Fibroblast of gingiva (primary cell): ENCODE results near the gene PRAMEF5.
"Not testable (repeated sequence)": the region's sequence is repeated elsewhere in the genome, so short reads cannot be mapped to it uniquely, and the experiment has no call there.

ENCODE experiments used
- DNase-seq: peaks from one replicate; pipeline ENCODE4 v3.0.0-alpha.2; 2011; ENCODE audit warnings: low read depth

PRAMEF5 gene

DNA sequence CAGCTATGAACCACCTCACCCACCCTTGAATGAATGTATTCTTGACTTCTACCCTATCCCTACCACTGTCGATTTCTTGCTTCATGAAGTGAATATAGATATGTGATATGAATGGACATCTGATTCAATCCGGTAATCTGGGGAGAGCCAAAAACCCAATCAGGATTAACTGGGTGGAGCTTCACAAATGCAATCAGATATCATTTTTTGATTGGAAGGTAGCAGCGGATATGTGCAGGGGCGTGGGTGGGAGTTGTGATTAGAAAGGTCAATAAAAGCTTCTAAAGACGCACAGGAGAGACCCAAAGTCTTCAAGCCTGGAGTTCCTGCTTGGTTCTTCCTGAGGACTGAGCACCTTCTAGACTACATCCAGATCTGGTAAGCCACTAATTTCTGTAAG lies at the start of gene PRAMEF5:
TSS of gene PRAMEF5 (plus strand) at position 301 of the 400 bp plus-strand sequence. CDS start 5,071 bp downstream, outside the sequence.
- not testable (repeated sequence) for DNase-seq

GRCh38 chr1:13208712-13209111 lies 45.3 kb upstream of the PRAMEF5 start:
- not testable (repeated sequence) for DNase-seq

DNA sequence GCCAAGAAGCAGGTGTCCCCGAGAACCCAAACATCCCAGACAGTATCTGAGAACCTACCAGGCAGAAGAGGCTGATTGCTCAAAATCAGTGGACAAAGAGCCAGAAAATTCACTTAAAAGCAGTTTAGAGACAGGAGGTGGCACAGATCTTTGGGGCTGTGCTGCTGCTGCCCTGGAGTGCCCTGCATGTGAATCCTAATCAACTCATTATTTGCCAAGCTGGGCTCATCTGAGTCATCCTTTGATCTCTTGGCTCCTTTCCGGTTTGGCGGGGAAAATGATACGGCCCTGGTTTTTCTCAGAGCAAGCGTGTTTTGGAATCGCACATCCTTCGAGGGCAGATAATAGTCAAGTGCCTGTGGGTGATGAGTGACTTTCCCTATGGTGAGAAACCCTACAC lies 37.4 kb upstream of the PRAMEF5 start:
- DNase-seq, result not testable (repeated sequence)

DNA sequence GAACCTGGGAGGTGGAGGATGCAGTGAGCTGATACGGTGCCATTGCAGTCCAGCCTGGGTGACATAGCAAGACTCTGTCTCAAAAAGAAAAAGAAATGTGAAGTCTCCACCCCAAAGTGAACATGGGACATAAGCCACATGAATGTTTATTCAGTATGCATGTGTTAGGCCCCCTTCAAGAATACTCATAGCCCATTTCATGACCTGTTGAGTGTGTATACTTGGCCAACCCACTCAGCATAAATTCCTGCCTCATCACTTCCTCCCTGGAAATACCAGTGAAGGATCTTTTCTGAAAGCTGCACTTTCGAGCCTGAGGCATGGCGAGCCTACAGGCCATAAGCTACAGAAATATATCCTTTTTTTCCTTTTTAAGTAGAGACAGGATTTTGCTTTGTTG lies 34.8 kb upstream of the PRAMEF5 start:
- DNase-seq, result not testable (repeated sequence)

DNA sequence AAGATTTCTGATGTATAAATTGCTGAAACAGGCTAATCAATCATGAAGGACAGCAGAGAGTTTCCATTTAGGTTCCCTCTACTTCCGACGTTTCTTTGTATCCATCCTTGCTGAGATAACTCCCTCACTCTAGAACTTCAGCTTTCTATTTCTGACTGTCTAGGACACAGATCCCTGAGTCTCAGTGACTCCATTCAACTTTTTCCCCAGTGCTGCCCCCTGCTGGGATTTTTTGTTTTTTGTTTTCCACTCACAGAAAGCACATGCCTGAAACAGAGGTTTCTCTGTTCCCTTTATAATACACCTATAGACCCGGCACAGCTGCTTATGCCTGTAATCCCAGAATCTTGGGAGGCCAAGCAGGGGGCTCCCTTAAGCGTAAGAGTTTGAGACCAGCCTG lies 31.2 kb upstream of the PRAMEF5 start:
- not testable (repeated sequence) for DNase-seq

GRCh38 chr1:13224480-13225060 lies 29.4 kb upstream of the PRAMEF5 start:
- no peak for DNase-seq

DNA sequence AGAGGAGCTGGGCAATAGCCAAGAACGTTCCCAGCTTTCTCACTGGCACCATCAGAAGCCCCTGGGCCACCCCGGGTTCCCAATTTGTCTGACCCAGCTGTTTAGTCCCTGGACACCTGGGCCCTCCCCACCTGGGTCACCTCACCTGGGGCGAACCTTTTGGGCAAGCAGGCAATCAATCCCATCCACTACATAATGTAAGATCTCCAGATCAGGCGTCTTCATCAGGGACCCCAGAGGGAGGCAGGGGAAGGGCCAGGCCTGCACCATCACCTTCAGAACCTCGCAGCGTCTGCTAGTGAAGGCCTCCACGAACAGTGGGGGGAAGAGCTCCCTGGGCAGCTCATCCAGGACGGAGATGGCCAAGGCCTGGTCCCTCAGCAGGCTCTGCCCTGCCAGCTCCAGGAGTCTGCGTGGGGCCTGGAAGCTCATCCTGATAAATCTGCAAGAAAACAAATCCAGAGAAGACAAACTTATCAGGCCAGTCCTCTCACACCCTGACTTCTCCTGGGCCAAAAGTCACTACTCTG lies 28.3 kb upstream of the PRAMEF5 start, which contains the start of gene PRAMEF18:
TSS of gene PRAMEF18 (minus strand) at position 480 of the 530 bp plus-strand sequence. CDS start at position 432, 48 bp downstream.
- not testable (repeated sequence) for DNase-seq

- not testable (repeated sequence) for DNase-seq
Measured at GRCh38 chr1:13227271-13228055, 26.5 kb upstream of the PRAMEF5 start.

GRCh38 chr1:13228343-13228781 lies 25.6 kb upstream of the PRAMEF5 start:
- no peak for DNase-seq

GRCh38 chr1:13230096-13230495 lies 23.9 kb upstream of the PRAMEF5 start:
- not testable (repeated sequence) for DNase-seq

DNA sequence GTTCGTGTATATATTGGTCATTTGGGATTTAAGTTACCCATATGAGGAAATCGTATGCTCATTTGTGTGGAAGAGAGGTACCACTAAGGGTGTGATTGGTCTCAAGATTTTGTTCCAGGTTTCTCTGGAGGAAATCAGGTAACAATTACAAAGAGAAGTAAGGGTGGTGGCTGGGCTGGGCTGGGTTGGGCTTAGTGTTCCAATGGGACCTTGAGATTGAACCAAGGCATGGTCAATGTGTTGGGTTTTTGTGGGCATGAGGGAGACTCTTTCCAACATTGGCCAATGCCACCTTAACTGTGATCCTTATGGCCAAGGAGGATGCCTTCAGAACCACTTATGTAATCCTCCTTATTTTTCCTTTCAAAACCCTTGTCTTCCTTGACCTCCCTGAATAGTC lies 23.4 kb upstream of the PRAMEF5 start:
- DNase-seq, result not testable (repeated sequence)

- not testable (repeated sequence) for DNase-seq
Measured at GRCh38 chr1:13231061-13231750, 22.8 kb upstream of the PRAMEF5 start.

- DNase-seq, result not testable (repeated sequence)
Measured at GRCh38 chr1:13232056-13232455, 21.9 kb upstream of the PRAMEF5 start.

- DNase-seq, result not testable (repeated sequence)
Measured at GRCh38 chr1:13234057-13234456, 19.9 kb upstream of the PRAMEF5 start.

GRCh38 chr1:13237572-13237971 lies 16.4 kb upstream of the PRAMEF5 start:
- DNase-seq, result not testable (repeated sequence)

DNA sequence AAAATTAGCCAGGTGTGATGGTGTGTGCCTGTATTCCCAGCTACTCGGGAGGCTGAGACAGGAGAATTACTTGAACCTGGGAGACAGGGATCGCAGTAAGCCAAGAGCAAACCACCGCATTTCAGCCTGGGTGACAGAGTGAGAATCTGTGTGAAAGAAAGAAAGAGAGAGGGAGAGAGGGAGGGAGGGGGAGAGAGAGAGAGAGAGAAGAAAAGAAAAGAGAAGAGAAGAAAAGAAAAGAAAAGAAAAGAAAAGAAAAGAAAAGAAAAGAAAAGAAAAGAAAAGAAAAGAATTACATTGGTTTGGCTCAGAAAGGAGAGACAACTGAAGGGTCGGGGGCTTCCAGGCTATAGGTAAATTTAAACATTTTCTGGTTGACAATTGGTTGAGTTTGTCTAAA lies 14.4 kb upstream of the PRAMEF5 start:
- not testable (repeated sequence) for DNase-seq

DNA sequence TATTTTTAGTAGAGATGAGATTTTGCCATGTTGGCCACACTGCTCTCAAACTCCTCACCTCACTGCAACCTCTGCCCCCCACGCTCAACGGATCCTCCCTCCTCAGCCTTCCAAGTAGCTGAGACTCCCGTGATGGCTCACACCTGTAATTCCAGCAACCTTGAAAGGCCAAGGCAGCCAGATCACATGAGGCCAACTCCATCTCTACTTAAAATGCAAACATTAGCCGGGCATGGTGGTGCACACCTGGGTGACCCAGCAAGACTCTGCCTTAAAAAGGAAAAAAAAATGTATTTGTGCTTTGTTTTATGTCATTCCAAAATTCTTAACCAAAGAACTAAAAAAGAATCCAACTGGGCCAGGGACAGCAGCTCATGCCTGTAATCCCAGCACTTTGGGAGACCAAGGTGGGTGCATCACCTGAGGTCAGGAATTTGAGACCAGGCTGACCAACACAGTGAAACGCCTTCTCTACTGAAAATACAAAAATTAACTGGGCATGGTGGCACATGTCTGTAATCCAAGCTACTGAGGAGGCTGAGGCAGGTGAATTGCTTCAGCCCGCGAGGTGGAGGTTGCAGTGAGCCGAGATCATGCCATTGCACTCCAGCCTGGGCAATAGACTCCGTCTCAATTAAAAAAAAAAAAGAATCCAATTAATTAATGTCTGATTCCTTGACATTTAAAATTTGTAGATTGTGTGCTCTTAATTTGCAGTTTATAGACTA lies 10.3 kb upstream of the PRAMEF5 start:
- not testable (repeated sequence) for DNase-seq

- not testable (repeated sequence) for DNase-seq
Measured at GRCh38 chr1:13245841-13246553, 8.0 kb upstream of the PRAMEF5 start.

DNA sequence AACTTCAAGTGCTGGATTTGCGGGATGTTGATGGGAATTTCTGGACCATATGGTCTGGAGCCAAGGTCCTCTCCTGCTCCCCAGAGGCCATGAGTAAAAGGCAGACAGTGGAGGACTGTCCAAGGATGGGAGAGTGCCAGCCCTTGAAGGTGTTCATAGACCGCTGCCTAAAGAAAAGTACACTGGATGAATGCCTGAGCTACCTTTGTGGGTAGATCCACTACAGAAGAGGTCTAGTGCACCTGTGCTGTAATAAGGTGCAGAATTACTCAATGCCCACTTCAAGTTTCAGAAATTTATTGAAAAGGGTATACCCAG lies 7.5 kb upstream of the PRAMEF5 start:
- not testable (repeated sequence) for DNase-seq

DNA sequence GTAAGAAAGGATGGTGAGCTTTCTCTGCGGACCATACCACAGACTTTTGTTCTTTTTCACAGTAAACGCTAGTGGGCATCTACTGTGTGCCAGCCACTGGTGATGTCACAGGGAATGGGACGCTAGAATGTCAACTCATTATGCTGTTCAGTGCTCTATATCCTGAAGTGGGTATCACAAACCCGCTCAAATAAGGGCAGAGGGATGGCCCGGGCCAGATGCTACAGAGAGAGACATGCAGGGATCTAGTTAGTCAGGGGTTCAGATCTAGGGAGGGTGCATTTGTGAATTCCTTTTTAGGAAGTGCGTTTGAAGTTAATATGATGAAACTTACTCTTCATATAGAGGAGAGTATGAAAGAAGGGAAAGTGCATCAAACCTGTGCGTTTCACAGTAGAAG lies 6.9 kb upstream of the PRAMEF5 start:
- DNase-seq, result not testable (repeated sequence)

- DNase-seq, result not testable (repeated sequence)
Measured at GRCh38 chr1:13265124-13265523, 11.1 kb downstream of the PRAMEF5 start.
